Left lobe of liver (tissue), 2 donors: ENCODE results near the gene SP1. TPM values are rescaled to one million over a fixed set of nuclear protein-coding genes. Genes with fewer than 3 reads are reported as not detected.
A peak's percentile ranks its signal among the peaks of the same experiment; 100 is the strongest.
"Not testable (repeated sequence)": the region's sequence is repeated elsewhere in the genome, so short reads cannot be mapped to it uniquely, and the experiment has no call there.

Source experiments
- ATAC-seq: fragments of 200-7000 bp; cut with Tn5 transposase; one replicate; pipeline ENCODE4 v1.9.1; 2020; ENCODE audit warnings: mild to moderate bottlenecking, moderate library complexity
- DNase-seq: peaks from one replicate; pipeline ENCODE4 v3.0.0-alpha.2; 2020; ENCODE audit warnings: low spot score
- total RNA-seq: library from RNA; stranded (reverse); gene quantifications from one replicate; pipeline ENCODE4 v1.2.1, GENCODE V29; 2021
- donor health status: DM: no; HTN: no; CAD: no; lungs with moderate emphysema.
- donor health status: DM: no; HTN: yes; CAD: no.

SP1 gene
- 24.5 TPM for total RNA-seq

GRCh38 chr12:53380104-53380793 lies at the start of gene SP1:
TSS of gene SP1 (plus strand) at chr12:53380176. CDS start at chr12:53380292, 116 bp downstream.
- peak; percentile 79 for ATAC-seq
- DNase-seq: peak; percentile 94

GRCh38 chr12:53330671-53331070 lies 49.3 kb upstream of the SP1 start:
- no peak for DNase-seq

GRCh38 chr12:53332339-53332738 lies 47.6 kb upstream of the SP1 start:
- not testable (repeated sequence) for ATAC-seq, DNase-seq

More at GRCh38 chr12:53330671-53331070, 49.3 kb upstream of the SP1 start:
- ATAC-seq: no peak

- DNase-seq: no peak
Observed at GRCh38 chr12:53332744-53333143, 47.2 kb upstream of the SP1 start.

GRCh38 chr12:53333289-53333688 lies 46.7 kb upstream of the SP1 start:
- no peak for ATAC-seq
- no peak for DNase-seq

More at GRCh38 chr12:53332744-53333143, 47.2 kb upstream of the SP1 start:
- ATAC-seq: no peak

GRCh38 chr12:53333845-53334244 lies 46.1 kb upstream of the SP1 start:
- no peak for ATAC-seq
- DNase-seq: no peak

- DNase-seq: no peak
Observed at GRCh38 chr12:53334822-53335221, 45.2 kb upstream of the SP1 start.

GRCh38 chr12:53336181-53336681 lies 43.7 kb upstream of the SP1 start, which contains the start of gene SP7:
TSS of gene SP7 (minus strand) at chr12:53336354. CDS start at chr12:53335646, 708 bp downstream.
- DNase-seq: no peak
- ATAC-seq: no peak

More at GRCh38 chr12:53334822-53335221, 45.2 kb upstream of the SP1 start:
- ATAC-seq: no peak

GRCh38 chr12:53338017-53338416 lies 42.0 kb upstream of the SP1 start:
- no peak for DNase-seq
- ATAC-seq: no peak

- ATAC-seq: no peak
- no peak for DNase-seq
Observed at GRCh38 chr12:53338916-53339315, 41.1 kb upstream of the SP1 start.

GRCh38 chr12:53340398-53340797 lies 39.6 kb upstream of the SP1 start:
- ATAC-seq: no peak
- no peak for DNase-seq

- ATAC-seq (no peak), DNase-seq (no peak)
Observed at GRCh38 chr12:53343449-53343848, 36.5 kb upstream of the SP1 start.

GRCh38 chr12:53343969-53344368 lies 36.0 kb upstream of the SP1 start:
- DNase-seq (no peak), ATAC-seq (no peak)

- ATAC-seq (no peak), DNase-seq (no peak)
Observed at GRCh38 chr12:53344487-53344823, 35.5 kb upstream of the SP1 start.

- peak; percentile 94 for ATAC-seq
- DNase-seq: peak; percentile 67
Observed at GRCh38 chr12:53344824-53345485, 35.0 kb upstream of the SP1 start.

- ATAC-seq (peak; percentile 27), DNase-seq (no peak)
Observed at GRCh38 chr12:53345486-53346188, 34.3 kb upstream of the SP1 start.

- ATAC-seq (no peak), DNase-seq (no peak)
Observed at GRCh38 chr12:53346491-53346890, 33.5 kb upstream of the SP1 start.

GRCh38 chr12:53347905-53348304 lies 32.1 kb upstream of the SP1 start:
- DNase-seq (no peak), ATAC-seq (no peak)

- peak; percentile 100 for ATAC-seq
- peak; percentile 83 for DNase-seq
Observed at GRCh38 chr12:53352331-53353256, 27.4 kb upstream of the SP1 start.

- ATAC-seq (peak; percentile 12), DNase-seq (no peak)
Observed at GRCh38 chr12:53353257-53353655, 26.7 kb upstream of the SP1 start.
